HG03571 (cell line): ENCODE results near the gene DLG2.
"Not testable (repeated sequence)": the region's sequence is repeated elsewhere in the genome, so short reads cannot be mapped to it uniquely, and the experiment has no call there.

ENCODE experiments used
- ATAC-seq: cut with Tn5 transposase; IDR thresholded peaks from one replicate; pipeline ENCODE4 v1.9.1; 2021; ENCODE audit not compliant: unreplicated experiment

Gene DLG2

DNA sequence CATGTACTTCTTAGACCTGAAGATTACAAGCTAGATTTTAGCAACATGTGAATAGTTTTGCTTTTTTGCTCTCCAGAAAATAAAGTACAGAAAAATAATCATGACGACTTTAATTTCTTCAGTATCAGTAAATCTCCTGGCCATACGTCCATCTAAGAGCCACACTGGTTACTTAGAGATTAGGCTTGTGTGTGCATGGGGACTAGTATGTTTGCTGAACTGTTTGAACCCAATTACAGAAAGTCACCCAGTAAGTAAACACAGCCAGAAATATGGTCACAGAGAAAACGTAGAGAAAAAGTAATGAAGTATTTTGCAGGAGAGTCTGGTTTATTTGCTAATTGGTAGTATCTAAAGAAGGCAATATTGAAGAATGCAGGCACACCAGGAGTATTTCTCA, 1287.3 kb downstream of the DLG2 start:
- no peak for ATAC-seq

- no peak for ATAC-seq
These were observed 1293.9 kb downstream of the DLG2 start for GRCh38 chr11:84333221-84333620.

DNA sequence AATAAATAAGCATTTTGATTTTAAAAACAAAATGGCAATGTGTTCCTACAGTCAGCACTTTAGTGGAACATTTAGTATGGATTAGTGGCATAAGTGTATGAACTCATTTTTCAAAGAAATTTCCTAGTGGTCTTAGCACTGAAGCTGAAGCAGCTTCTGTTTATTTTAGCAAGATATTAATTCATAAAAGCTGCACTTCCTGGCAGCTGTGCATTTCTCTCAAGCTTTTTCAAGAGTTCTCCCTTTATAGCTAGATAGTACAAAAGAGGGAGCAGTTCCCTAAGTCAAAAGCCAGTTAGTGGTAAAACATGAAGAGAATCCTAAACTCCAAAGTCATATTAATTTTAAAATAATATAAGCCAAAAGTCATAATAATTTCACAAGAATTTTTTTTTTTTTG, 1304.9 kb downstream of the DLG2 start:
- no peak for ATAC-seq

DNA sequence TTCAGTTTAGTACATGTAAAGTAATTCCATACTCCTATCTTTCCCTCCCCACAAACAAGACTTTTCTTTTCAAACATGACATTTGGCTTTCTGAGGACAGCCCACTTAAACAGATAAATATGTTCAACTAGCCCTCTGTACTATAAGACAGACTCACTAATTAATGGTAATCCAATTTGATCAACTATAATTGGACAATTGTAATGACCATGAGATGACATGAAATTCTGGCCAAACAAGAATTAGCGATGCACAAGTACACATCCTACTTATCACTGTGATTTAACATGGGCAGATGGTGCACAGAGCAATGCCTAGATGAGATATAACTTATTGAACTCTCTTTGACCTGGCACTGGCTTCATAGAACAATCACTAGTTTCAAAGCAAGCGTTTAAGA, 1307.3 kb downstream of the DLG2 start:
- ATAC-seq: no peak

DNA sequence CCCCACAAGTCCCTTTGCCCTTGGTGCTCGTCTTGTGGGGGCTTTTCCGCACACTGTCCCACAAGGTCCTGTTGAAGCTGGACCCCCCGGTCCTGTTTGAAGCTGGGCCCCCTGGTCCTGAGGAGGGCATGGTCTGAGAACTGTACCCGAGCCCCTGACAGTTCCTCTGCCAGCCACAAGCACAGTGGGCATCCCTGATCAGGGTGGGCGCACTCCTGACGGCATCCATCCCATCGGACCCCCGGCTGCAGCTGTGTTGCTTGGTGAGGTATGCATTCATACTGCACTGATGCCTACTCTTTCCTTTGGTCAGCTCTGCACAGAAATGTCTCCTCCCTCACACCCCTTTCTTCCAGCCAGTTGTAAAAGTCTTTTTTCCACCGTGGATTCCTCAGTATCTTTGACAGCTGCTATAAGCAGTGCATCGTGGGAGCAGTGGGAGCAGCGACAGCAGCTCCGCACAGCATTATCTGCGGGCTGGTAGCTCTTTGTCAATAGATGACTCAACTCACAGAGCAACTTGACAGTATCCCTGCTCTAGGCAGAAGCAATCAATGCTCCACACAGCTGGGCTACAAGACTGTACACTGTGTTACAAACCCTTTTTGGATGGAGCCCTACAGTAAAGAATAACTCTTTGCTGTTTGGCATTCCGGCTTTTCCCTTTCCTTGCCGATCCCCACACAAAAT, 1310.1 kb downstream of the DLG2 start:
- ATAC-seq: no peak

- ATAC-seq: no peak
These were observed 1313.2 kb downstream of the DLG2 start for GRCh38 chr11:84313830-84314359.

GRCh38 chr11:84310268-84310667, 1316.9 kb downstream of the DLG2 start:
- ATAC-seq: no peak

GRCh38 chr11:84308491-84308890, 1318.7 kb downstream of the DLG2 start:
- not testable (repeated sequence) for ATAC-seq

GRCh38 chr11:84300092-84300491, 1327.1 kb downstream of the DLG2 start:
- ATAC-seq: no peak

DNA sequence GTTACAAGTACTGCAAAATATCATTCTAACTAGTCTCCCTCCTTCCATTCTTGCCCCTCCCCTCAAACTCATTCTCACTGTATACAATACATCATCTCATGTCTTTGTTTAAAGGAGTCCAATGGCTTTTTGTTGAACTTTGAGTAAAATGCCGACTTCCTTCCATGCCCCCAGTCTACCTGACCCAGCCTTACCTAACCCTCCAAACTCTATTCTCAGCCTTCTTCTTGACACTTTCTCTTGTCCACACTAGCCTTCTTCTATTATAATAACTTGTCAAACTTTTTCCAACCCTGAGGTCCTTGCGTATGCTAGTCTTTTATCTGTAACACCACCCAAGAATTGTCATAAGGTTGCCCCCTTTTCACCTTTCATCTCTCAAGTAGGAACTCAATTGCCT, 1329.6 kb downstream of the DLG2 start:
- ATAC-seq: no peak

- ATAC-seq: no peak
These were observed 1331.3 kb downstream of the DLG2 start for GRCh38 chr11:84295815-84296214.

GRCh38 chr11:84292955-84293354, 1334.2 kb downstream of the DLG2 start:
- no peak for ATAC-seq

DNA sequence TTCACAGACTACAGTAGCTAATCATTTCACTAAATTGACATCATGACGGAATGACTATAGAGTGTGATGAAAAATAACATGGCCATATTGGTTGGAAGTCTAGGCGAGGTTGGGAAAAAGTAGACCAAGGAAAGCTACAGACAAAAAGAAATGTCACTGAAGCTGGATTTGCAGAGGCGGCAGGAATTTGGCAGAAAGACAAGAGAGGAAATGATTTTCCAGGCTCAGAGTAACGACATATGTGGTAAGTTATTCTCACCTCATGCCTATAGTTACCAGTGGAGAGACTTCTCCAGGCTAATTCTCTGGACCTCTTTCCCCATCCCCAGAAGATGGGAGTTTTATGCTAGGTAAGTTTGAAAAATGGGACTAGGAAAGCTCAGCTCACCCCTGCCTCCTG, 1335.1 kb downstream of the DLG2 start:
- no peak for ATAC-seq

- no peak for ATAC-seq
These were observed 1336.5 kb downstream of the DLG2 start for GRCh38 chr11:84290647-84291046.

GRCh38 chr11:84289381-84289906, 1337.7 kb downstream of the DLG2 start:
- peak; percentile 99 for ATAC-seq

GRCh38 chr11:84273541-84273940, 1353.6 kb downstream of the DLG2 start:
- no peak for ATAC-seq

DNA sequence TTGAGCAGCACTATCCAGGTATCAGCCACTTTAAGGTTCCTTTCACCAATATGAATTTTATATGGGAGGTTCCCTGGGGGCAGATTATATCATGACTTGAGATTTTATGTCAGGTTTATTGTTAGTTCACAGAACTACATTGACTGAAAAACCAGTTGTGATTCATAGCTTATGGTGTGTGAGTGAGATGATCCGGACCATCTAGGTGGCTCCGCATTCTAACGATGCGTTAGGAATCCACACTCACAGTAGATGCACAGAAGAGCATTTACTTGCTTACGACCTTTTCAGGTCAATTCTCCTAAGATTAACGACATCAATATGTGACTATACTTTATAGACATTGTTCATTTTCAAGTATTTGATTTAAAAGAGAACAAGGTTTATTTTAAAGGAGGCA, 1356.7 kb downstream of the DLG2 start:
- no peak for ATAC-seq

GRCh38 chr11:84264066-84264465, 1363.1 kb downstream of the DLG2 start:
- no peak for ATAC-seq

DNA sequence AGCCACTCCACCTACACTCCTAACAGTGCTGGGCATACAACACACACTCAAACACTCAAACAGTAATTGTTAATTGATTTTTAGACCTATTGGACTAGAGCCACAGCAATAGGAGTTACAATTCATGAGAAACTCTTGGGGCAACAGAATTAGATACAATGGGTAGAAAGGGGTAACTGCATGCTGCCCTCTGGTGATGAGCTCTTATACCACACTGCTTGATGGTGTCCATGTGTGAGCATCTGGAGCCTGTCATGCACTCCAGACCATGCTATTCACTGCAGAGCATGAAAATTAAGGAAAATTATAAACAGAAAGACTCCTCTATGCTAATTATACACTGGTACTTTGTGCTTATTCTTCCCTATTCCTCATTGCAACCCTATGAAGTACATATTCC, 1365.4 kb downstream of the DLG2 start:
- ATAC-seq: no peak

- ATAC-seq: no peak
These were observed 1366.3 kb downstream of the DLG2 start for GRCh38 chr11:84260862-84261261.

DNA sequence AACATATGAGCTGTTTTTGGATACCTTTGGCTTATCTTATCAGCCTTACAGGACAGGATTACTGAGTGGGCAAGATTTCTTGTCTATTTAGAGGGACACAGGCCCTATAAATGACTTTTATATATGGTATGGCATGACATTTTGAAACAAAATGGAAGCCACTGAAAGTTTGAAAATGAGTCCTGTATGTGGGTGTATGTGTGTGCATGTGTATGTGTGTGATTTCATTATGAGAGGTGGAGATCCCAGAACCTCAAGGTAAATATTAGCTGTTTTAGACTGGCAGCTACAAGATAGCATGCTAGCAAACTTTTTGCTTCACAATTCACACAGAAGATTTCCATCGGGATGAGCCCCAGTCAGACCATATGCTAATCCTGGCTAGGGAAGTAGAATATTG, 1370.5 kb downstream of the DLG2 start:
- no peak for ATAC-seq

DNA sequence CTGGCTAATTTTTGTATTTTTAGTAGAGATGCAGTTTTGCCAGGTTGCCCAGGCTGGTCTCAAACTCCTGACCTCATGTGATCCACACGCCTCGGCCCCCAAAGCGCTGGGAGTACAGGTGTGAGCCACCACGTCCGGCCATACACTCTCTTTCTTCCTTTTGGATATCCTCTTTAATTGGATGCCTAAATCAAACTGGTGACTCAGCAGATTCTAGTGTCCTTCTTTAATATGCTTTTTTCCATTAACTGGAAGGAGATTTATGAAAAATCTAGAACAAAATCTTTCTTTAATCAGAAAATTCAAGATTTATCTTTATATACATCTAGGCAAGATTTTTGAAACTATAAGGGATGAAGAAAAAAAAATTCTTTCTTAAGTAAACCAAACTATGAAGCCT, 1371.7 kb downstream of the DLG2 start:
- ATAC-seq: no peak
